Progenitor cell of endocrine pancreas (in vitro differentiated cells): Measurements from ENCODE around the gene NRXN2. TPM values are rescaled to one million over a fixed set of nuclear protein-coding genes. Genes with fewer than 3 reads are reported as not detected.

Experiments
- DNase-seq: peaks from one replicate; pipeline ENCODE4 v3.0.0; 2021; ENCODE audit warnings: low spot score; ENCODE audit not compliant: unreplicated experiment
- H3K27ac Mint-ChIP-seq: 2 replicates; pipeline ENCODE4 v1.8.0; 2021; ENCODE audit warnings: mild to moderate bottlenecking, moderate library complexity, mixed read lengths
- H3K27me3 Mint-ChIP-seq: 2 replicates; pipeline ENCODE4 v1.8.0; 2021; ENCODE audit warnings: mixed read lengths
- H3K36me3 Mint-ChIP-seq: 2 replicates; pipeline ENCODE4 v1.8.0; 2022; ENCODE audit warnings: mixed read lengths; ENCODE audit not compliant: insufficient read depth
- H3K4me1 Mint-ChIP-seq: 2 replicates; pipeline ENCODE4 v1.8.0; 2021; ENCODE audit warnings: low read depth, mixed read lengths
- H3K4me3 Mint-ChIP-seq: 2 replicates; pipeline ENCODE4 v1.8.0; 2021; ENCODE audit warnings: low read depth, mild to moderate bottlenecking, moderate library complexity, mixed read lengths
- H3K9me3 Mint-ChIP-seq: 2 replicates; pipeline ENCODE4 v1.8.0; 2021; ENCODE audit warnings: low read depth, mixed read lengths
- total RNA-seq: library from RNA; stranded (reverse); gene quantifications from 2 replicates; pipeline ENCODE4 v1.2.1, GENCODE V29; 2021
- TF ChIP-seq, protein P1 (sequence below): fragments of 200-600 bp; sonication (generic); IDR thresholded peaks from one replicate; pipeline ENCODE4 v1.5.0; 2021; ENCODE audit warnings: antibody characterized with exemption, mild to moderate bottlenecking; ENCODE audit not compliant: unreplicated experiment

Gene NRXN2
- total RNA-seq, 1 donor from 2014 or later: 0.17 TPM

DNA sequence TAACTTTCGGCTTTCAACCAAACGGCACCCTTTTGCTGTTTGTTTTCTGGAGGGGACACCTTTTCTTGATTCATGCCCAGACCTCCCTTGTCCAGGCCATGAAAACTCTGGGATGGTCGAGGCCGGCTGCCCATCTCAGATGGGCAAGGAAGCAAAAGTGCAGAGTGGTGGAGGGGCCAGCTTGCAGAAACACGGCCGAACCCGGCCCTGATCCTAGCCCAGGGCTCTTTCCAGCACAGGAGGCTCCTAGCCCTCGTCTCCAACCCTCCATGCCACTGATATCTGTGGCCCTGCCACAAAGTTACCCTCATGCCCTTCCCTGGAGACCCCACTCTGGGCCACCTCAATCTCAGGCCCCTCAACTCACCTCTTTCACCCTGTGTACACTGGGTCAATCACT, 150.9 kb downstream of the NRXN2 start:
- no peak for DNase-seq
- Mint-ChIP-seq H3K36me3 (no peaks in the 10 kb centered on the region), H3K27me3 (peaks cover 28% of the 10 kb centered on the region), H3K9me3 (no peaks in the 10 kb centered on the region), H3K4me3 (no peak overlapping the region), H3K27ac (no peak overlapping the region), H3K4me1 (peaks cover 3% of the 10 kb centered on the region)
- TF ChIP-seq, protein P1, sequence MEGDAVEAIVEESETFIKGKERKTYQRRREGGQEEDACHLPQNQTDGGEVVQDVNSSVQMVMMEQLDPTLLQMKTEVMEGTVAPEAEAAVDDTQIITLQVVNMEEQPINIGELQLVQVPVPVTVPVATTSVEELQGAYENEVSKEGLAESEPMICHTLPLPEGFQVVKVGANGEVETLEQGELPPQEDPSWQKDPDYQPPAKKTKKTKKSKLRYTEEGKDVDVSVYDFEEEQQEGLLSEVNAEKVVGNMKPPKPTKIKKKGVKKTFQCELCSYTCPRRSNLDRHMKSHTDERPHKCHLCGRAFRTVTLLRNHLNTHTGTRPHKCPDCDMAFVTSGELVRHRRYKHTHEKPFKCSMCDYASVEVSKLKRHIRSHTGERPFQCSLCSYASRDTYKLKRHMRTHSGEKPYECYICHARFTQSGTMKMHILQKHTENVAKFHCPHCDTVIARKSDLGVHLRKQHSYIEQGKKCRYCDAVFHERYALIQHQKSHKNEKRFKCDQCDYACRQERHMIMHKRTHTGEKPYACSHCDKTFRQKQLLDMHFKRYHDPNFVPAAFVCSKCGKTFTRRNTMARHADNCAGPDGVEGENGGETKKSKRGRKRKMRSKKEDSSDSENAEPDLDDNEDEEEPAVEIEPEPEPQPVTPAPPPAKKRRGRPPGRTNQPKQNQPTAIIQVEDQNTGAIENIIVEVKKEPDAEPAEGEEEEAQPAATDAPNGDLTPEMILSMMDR: no peak

DNA sequence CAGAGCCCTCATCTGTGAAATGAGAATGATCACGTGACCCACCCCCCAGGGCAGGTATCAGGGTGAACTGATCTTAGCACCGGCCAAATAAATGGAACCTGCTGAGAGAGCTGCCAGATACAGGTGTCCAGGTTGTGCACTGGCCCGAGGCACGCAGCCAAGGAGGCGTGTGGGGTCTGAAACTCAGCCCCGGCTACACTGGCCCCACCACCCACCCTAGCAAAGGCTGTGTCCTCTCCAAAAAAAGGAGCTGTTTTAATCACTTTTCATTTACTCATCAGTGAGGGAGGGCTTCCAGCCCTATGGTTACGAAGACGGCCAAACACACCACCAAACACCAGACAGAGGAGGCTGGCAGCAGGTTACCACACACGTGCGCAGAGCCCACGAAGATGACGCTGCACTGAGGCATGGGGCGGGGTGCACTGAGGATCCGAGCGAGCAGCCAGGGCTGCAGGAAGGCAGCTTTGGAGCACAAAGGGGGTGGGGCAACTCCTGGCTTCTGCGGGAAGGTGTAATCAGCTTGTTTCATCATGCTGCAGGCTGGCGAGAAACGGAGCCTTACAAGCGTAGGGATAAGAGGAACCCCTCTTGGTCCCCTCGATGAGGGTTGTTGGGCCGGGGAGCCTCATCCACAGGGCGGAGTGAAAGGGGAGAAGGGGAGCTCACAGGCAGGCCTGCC, 151.4 kb downstream of the NRXN2 start:
- peaks cover 26% of the 10 kb centered on the region for H3K27me3 Mint-ChIP-seq
- H3K4me1 Mint-ChIP-seq: peaks cover 5% of the 10 kb centered on the region
- DNase-seq: no peak
- no peaks in the 10 kb centered on the region for H3K36me3 Mint-ChIP-seq
- no peak overlapping the region for H3K27ac Mint-ChIP-seq
- TF ChIP-seq, protein P1: no peak
- H3K9me3 Mint-ChIP-seq: no peaks in the 10 kb centered on the region
- no peak overlapping the region for H3K4me3 Mint-ChIP-seq

DNA sequence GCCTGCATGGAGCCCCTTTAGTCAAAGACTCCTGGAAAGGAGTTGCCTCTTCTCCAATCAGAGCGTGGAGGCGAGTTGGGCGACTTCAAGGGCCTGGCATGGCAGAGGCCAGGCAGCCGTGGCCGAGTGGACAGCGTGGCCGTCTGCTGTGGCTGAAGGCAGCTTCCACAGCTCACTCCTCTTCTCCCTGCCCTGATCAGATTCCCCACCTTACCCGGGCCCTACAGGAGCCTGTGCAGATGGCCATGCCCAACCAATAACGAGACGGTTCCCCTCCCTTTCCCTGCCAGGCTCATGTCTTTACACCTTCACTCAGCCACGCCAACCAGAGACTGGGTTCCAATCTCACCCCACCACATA, 152.0 kb downstream of the NRXN2 start:
- DNase-seq: no peak
- TF ChIP-seq, protein P1: no peak
- Mint-ChIP-seq H3K4me1 (peaks cover 6% of the 10 kb centered on the region), H3K27ac (no peak overlapping the region), H3K36me3 (no peaks in the 10 kb centered on the region), H3K4me3 (no peak overlapping the region), H3K27me3 (peaks cover 28% of the 10 kb centered on the region), H3K9me3 (no peaks in the 10 kb centered on the region)

DNA sequence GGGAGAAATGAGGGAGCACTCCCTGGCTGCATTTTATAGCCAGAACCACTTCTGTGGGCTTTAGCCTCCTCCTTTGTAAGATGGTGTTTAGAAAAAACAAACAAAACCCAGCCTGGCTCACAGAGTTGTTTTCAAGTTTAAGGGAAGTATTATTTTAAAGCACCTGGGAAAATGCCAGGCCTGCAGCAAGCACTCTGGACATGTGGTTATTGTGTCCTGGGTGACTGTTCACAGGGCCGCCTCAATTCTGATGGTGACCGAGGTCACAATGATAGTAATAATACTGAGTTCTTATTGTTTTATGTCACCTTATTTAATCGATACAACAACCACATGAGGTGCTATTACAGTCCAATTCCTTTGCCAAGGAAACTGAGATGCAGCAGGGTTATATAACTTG, 152.7 kb downstream of the NRXN2 start:
- Mint-ChIP-seq H3K9me3 (no peaks in the 10 kb centered on the region), H3K27me3 (peaks cover 28% of the 10 kb centered on the region), H3K27ac (no peak overlapping the region), H3K4me1 (peaks cover 8% of the 10 kb centered on the region), H3K36me3 (no peaks in the 10 kb centered on the region), H3K4me3 (no peak overlapping the region)
- TF ChIP-seq, protein P1: no peak
- DNase-seq: no peak

DNA sequence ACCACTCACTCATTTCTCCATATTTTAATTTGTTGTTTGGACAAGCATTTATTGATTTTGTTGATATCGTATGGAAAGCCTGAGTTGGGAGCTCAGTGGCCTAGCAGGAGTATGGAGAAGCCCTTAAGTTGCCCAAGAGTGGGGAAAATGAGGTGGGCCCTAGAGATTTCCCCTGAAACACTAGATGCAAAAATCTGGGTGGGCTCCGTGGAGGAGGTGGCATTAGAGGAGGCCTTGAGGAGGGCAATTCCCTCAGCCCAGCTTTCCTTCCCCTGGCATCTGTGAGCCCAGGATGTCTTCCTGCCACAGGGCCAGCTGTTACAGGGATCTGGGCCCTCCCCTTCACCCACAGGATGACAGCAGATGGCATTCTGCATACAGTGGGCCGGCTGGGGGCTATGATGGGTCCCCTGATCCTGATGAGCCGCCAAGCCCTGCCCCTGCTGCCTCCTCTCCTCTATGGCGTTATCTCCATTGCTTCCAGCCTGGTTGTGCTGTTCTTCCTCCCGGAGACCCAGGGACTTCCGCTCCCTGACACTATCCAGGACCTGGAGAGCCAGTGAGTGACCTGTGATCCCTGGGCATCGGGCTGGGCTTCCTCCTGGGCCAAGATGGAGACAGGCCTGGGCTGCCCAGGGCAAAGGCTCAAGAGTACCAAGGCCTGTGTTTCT, 153.6 kb downstream of the NRXN2 start:
- Mint-ChIP-seq H3K4me3 (no peak overlapping the region), H3K4me1 (peaks cover 8% of the 10 kb centered on the region), H3K27me3 (peaks cover 24% of the 10 kb centered on the region), H3K9me3 (no peaks in the 10 kb centered on the region), H3K36me3 (no peaks in the 10 kb centered on the region), H3K27ac (no peak overlapping the region)
- DNase-seq: no peak
- TF ChIP-seq, protein P1: no peak
